ENCODE measurements around the gene CMIP.

The CMIP gene

DNA sequence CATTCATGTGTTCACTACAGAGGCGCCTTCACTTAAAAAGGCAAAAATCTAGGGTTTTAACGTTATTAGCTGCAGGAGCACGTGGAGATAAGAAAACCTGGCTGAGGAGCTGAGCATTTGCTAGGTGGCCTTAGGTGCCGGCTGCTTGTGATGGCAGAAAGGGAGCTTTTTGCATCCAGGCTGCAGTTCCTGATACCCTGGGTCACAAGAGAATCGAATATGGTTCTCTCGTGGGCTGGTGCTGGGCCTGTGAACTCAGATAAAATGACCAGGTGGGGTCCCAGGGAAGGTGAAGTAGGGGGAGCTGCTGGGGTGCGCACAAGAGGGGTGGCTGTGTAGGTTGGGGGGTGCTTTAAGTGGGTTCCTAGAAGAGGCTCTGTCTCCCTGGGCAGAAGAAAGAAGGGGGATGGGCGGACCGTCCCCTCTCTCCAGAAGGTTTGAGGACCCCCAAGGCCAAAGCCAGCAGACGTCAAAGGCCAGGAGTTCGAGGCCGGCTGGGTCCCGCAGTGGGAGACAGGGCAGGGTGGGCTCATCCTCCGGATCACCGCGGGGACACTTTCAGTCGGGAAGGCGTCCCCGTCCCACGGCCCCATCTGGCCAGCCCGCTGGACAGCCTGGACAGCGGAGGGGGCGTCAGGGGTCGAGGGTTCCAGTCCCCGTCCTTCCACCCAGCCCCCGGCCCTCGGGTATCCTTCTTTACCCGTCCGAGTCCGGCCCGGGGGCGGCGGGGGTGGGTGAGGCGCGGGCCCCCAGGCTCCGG lies 740 bp upstream of the CMIP start:
- Histone ChIP-seq H3K9me3 (ENCODE audit: insufficient read depth, low read length, severe bottlenecking) (no peaks in the 10 kb centered on the region), H3K27me3 (ENCODE audit: insufficient read depth, low read length, poor library complexity) (no peaks in the 10 kb centered on the region), H2AFZ (ENCODE audit: low read depth, low read length) (peak overlapping the region; percentile 19; the same call in 1 of the 2 replicates), H3K36me3 (ENCODE audit: insufficient read depth, low read length) (peaks cover 17% of the 10 kb centered on the region), H3K4me2 (ENCODE audit: insufficient read depth, low read length) (peak overlapping the region; percentile 77), H3K79me2 (ENCODE audit: insufficient read depth, low read length) (peaks cover 38% of the 10 kb centered on the region), H3K4me1 (ENCODE audit: insufficient read depth, low read length) (peaks cover 48% of the 10 kb centered on the region), H4K20me1 (ENCODE audit: insufficient read depth, low read length) (peaks cover 30% of the 10 kb centered on the region), H3K4me3 (ENCODE audit: low read depth in 1 of 2, low read length in 2 of 2) (peak overlapping the region; percentile 17 to 60; a peak in 3 of 4 replicates), H3K27ac (ENCODE audit: low read length) (peak overlapping the region; percentile 66), H3K9ac (ENCODE audit: low read depth, low read length) (peak overlapping the region; percentile 63)
- ATAC-seq (ENCODE audit: insufficient read depth, low read depth): no peak
- DNase-seq: no peak
- TF ChIP-seq EZH2 (IDR thresholded peaks at IDR 0.05; ENCODE audit: borderline replicate concordance, low read depth, low read length, severe bottlenecking): no peak
- no peak for TF ChIP-seq CTCF (IDR thresholded peaks at IDR 0.05; ENCODE audit: borderline replicate concordance, extremely low read depth, low read length, poor library complexity, severe bottlenecking)

DNA sequence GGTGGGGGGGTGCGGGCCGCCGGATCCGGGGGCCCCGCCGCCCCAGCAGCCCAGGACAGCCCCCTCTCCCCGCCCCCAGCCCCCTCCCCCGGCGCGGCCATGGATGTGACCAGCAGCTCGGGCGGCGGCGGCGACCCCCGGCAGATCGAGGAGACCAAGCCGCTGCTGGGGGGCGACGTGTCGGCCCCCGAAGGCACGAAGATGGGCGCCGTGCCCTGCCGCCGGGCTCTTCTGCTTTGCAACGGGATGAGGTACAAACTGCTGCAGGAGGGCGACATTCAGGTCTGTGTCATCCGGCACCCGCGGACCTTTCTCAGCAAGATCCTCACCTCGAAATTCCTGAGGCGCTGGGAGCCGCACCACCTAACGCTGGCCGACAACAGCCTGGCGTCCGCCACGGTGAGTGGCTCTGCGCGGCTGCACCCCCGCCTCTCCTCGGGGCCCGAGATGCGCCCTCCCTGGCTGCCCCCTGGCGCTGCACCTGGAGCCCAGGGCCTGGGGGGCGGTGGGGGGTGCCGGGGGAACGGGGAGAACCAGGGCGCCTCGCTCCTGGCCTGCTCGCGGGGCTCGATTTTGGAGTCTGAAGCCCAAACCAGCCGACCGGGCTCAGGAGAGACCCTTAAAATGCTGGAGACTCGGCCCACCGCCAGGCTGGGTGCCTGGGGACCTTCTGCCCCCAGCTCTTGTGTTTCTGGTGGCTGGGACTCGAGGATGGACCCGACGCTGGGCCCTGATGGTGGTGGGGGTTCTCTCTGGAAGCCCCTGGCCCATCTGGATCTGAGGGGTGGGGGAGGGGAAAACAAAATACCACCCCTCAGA lies 744 bp downstream of the CMIP start:
- H3K27ac ChIP-seq (ENCODE audit: low read length): peak overlapping the region; percentile 84

More for the DNA sequence above, 744 bp downstream of the CMIP start:
- no peaks in the 10 kb centered on the region for H3K9me3 ChIP-seq (ENCODE audit: insufficient read depth, low read length, severe bottlenecking)
- peaks cover 53% of the 10 kb centered on the region for H3K4me1 ChIP-seq (ENCODE audit: insufficient read depth, low read length)
- H3K4me2 ChIP-seq (ENCODE audit: insufficient read depth, low read length): peak overlapping the region; percentile 85
- peak overlapping the region; percentile 48 to 73 for H3K4me3 ChIP-seq (ENCODE audit: low read depth in 1 of 2, low read length in 2 of 2)
- peaks cover 53% of the 10 kb centered on the region for H3K79me2 ChIP-seq (ENCODE audit: insufficient read depth, low read length)
- peaks cover 19% of the 10 kb centered on the region for H3K36me3 ChIP-seq (ENCODE audit: insufficient read depth, low read length)
- ATAC-seq (ENCODE audit: insufficient read depth, low read depth) (peak; percentile 64), DNase-seq (peak; percentile 59)
- no peaks in the 10 kb centered on the region for H3K27me3 ChIP-seq (ENCODE audit: insufficient read depth, low read length, poor library complexity)
- peaks cover 45% of the 10 kb centered on the region for H4K20me1 ChIP-seq (ENCODE audit: insufficient read depth, low read length)
- H2AFZ ChIP-seq (ENCODE audit: low read depth, low read length): peak overlapping the region; percentile 62
- TF ChIP-seq CTCF (IDR thresholded peaks at IDR 0.05; ENCODE audit: borderline replicate concordance, extremely low read depth, low read length, poor library complexity, severe bottlenecking) (peak; percentile 40), EZH2 (IDR thresholded peaks at IDR 0.05; ENCODE audit: borderline replicate concordance, low read depth, low read length, severe bottlenecking) (no peak)
- H3K9ac ChIP-seq (ENCODE audit: low read depth, low read length): peak overlapping the region; percentile 76
